Measurements from ENCODE around the gene AMPH.

Gene AMPH

DNA sequence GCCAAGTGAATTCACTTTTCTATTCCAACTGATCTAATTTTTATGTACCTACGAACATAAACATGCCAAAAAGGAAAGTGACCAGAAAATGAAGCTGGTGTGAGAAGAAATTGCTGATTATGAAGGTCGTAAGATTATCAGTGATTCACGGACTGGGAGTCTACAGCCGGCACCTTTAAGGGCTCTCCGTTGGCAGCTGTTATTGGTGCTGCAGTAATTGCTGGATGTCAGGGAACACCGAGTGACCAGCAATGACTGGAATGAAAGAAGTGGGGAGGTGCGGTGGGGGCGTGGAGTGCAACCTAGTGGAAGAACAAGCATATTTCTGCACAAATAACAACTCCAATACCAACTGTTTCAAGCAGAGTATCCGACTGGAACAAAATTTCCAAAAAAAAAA lies 247.9 kb downstream of the AMPH start:
- Histone ChIP-seq H2BK15ac (replicated peaks; ENCODE audit: low read depth) (no peak overlapping the region), H3K23ac (ENCODE audit: low read length) (no peak overlapping the region), H2BK120ac (ENCODE audit: low read depth, low read length) (no peak overlapping the region), H3K56ac (ENCODE audit: low read length) (no peak overlapping the region), H4K5ac (ENCODE audit: low read length) (no peak overlapping the region), H2BK5ac (ENCODE audit: low read length) (no peak overlapping the region), H3K4me2 (ENCODE audit: low read length) (no peak overlapping the region), H2AK5ac (ENCODE audit: low read length) (no peak overlapping the region), H4K8ac (ENCODE audit: low read depth, low read length) (no peak overlapping the region), H3K9ac (ENCODE audit: low read length) (no peak overlapping the region), H3K27ac (ENCODE audit: low read depth, low read length) (no peak overlapping the region), H3K4me3 (ENCODE audit: low read length) (no peak overlapping the region), H3K27me3 (ENCODE audit: insufficient read depth, low read length, poor library complexity) (no peaks in the 10 kb centered on the region), H3K79me2 (ENCODE audit: control insufficient read depth, insufficient read depth, low read length) (no peaks in the 10 kb centered on the region), H3K4ac (ENCODE audit: low read depth, low read length) (no peak overlapping the region), H3K4me1 (ENCODE audit: control insufficient read depth, low read depth, low read length) (no peaks in the 10 kb centered on the region), H3K36me3 (ENCODE audit: control insufficient read depth, insufficient read depth, low read length) (no peaks in the 10 kb centered on the region), H3K18ac (ENCODE audit: low read length) (no peak overlapping the region), H3K79me1 (ENCODE audit: low read length) (no peaks in the 10 kb centered on the region)
- WGBS (ENCODE audit: extremely low coverage, insufficient coverage, low lambda C conversion rate) = no CpG with 5 or more reads among the region's 9 CpGs
- no peak for DNase-seq

DNA sequence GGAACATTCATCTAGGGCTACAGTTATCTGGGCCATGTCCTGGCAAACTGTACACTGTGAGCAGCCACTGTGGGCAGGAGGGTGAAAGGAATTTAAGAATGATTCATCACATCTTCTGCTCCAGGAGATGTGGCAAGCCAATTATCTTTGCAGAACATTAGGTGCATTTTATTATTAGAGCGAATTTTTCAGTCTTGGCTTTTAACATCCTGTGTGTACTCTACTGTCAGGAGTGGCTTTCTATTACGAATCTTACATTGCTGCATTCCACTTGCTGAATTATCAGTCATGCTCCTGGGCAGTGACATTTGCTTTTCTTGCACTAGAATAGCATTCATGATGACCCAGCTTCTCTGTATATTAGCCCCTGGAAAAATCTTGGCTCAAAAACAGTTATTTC lies 248.5 kb downstream of the AMPH start:
- Histone ChIP-seq H3K27me3 (ENCODE audit: insufficient read depth, low read length, poor library complexity) (no peaks in the 10 kb centered on the region), H3K56ac (ENCODE audit: low read length) (no peak overlapping the region), H2AK5ac (ENCODE audit: low read length) (no peak overlapping the region), H3K4ac (ENCODE audit: low read depth, low read length) (no peak overlapping the region), H4K5ac (ENCODE audit: low read length) (no peak overlapping the region), H3K23ac (ENCODE audit: low read length) (no peak overlapping the region), H2BK120ac (ENCODE audit: low read depth, low read length) (no peak overlapping the region), H4K8ac (ENCODE audit: low read depth, low read length) (no peak overlapping the region), H3K18ac (ENCODE audit: low read length) (no peak overlapping the region), H2BK15ac (replicated peaks; ENCODE audit: low read depth) (no peak overlapping the region), H3K4me2 (ENCODE audit: low read length) (no peak overlapping the region), H3K9ac (ENCODE audit: low read length) (no peak overlapping the region), H3K79me2 (ENCODE audit: control insufficient read depth, insufficient read depth, low read length) (no peaks in the 10 kb centered on the region), H3K4me1 (ENCODE audit: control insufficient read depth, low read depth, low read length) (no peaks in the 10 kb centered on the region), H2BK5ac (ENCODE audit: low read length) (no peak overlapping the region), H3K79me1 (ENCODE audit: low read length) (no peaks in the 10 kb centered on the region), H3K27ac (ENCODE audit: low read depth, low read length) (no peak overlapping the region), H3K4me3 (ENCODE audit: low read length) (no peak overlapping the region), H3K36me3 (ENCODE audit: control insufficient read depth, insufficient read depth, low read length) (no peaks in the 10 kb centered on the region)
- no CpG with 5 or more reads among the region's 2 CpGs for WGBS (ENCODE audit: extremely low coverage, insufficient coverage, low lambda C conversion rate)
- no peak for DNase-seq

DNA sequence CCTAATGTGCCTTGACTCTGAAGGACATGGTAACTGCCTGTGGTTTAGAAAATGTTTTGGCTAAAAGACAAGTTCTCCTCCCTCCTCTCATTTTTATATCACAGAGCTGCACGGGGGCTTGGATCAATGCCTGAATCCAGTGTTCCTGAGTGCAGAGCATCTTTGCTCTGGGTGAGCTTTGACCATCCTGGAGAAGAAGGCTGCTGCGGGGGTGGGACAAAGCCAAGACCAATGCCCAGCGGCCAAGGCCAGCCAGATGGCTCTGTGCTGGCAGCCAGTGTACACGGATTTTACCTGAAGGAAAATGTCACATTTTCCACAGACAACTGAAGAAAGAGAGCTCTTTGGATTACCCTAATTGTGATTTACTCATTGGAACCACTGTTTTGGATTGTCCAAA lies 255.7 kb downstream of the AMPH start:
- H2BK5ac ChIP-seq (ENCODE audit: low read length) = no peak overlapping the region
- H3K23ac ChIP-seq (ENCODE audit: low read length) = no peak overlapping the region
- no peak overlapping the region for H4K5ac ChIP-seq (ENCODE audit: low read length)
- no peaks in the 10 kb centered on the region for H3K36me3 ChIP-seq (ENCODE audit: control insufficient read depth, insufficient read depth, low read length)
- H2BK15ac ChIP-seq (replicated peaks; ENCODE audit: low read depth) = no peak overlapping the region
- no peaks in the 10 kb centered on the region for H3K79me2 ChIP-seq (ENCODE audit: control insufficient read depth, insufficient read depth, low read length)
- no peak overlapping the region for H3K56ac ChIP-seq (ENCODE audit: low read length)
- H3K4me3 ChIP-seq (ENCODE audit: low read length) = no peak overlapping the region
- WGBS (ENCODE audit: extremely low coverage, insufficient coverage, low lambda C conversion rate) = no CpG with 5 or more reads among the region's 4 CpGs
- no peaks in the 10 kb centered on the region for H3K4me1 ChIP-seq (ENCODE audit: control insufficient read depth, low read depth, low read length)
- H3K4ac ChIP-seq (ENCODE audit: low read depth, low read length) = no peak overlapping the region
- no peak overlapping the region for H3K4me2 ChIP-seq (ENCODE audit: low read length)
- no peak for DNase-seq
- H3K27me3 ChIP-seq (ENCODE audit: insufficient read depth, low read length, poor library complexity) = no peaks in the 10 kb centered on the region
- no peak overlapping the region for H3K9ac ChIP-seq (ENCODE audit: low read length)
- H2AK5ac ChIP-seq (ENCODE audit: low read length) = no peak overlapping the region
- H2BK120ac ChIP-seq (ENCODE audit: low read depth, low read length) = no peak overlapping the region
- H3K27ac ChIP-seq (ENCODE audit: low read depth, low read length) = no peak overlapping the region
- no peak overlapping the region for H3K18ac ChIP-seq (ENCODE audit: low read length)
- no peak overlapping the region for H4K8ac ChIP-seq (ENCODE audit: low read depth, low read length)
- no peaks in the 10 kb centered on the region for H3K79me1 ChIP-seq (ENCODE audit: low read length)

DNA sequence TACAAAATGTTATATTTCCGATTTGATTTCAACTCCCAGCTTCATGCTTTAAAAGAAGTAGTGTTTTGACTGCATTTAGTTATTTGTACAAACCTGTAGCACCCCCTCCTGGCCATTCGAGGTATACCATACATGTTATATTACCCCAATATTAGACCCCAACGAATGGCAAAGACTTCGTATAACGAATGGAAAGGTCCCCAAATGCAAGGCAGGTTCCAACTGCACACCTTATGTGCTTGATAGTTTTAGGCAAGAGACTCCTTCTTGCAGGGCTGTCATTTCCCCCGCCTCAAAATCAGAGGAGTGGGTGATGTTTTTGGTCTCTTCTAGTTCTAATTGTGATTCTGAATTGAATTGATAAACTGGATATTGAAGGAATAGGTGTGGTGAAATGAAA lies 256.7 kb downstream of the AMPH start:
- Histone ChIP-seq H2AK5ac (ENCODE audit: low read length) (no peak overlapping the region), H3K4me3 (ENCODE audit: low read length) (no peak overlapping the region), H3K27me3 (ENCODE audit: insufficient read depth, low read length, poor library complexity) (no peaks in the 10 kb centered on the region), H3K79me2 (ENCODE audit: control insufficient read depth, insufficient read depth, low read length) (no peaks in the 10 kb centered on the region), H3K18ac (ENCODE audit: low read length) (no peak overlapping the region), H3K27ac (ENCODE audit: low read depth, low read length) (no peak overlapping the region), H3K9ac (ENCODE audit: low read length) (no peak overlapping the region), H3K4ac (ENCODE audit: low read depth, low read length) (no peak overlapping the region), H4K8ac (ENCODE audit: low read depth, low read length) (no peak overlapping the region), H3K79me1 (ENCODE audit: low read length) (no peaks in the 10 kb centered on the region), H3K4me1 (ENCODE audit: control insufficient read depth, low read depth, low read length) (no peaks in the 10 kb centered on the region), H2BK5ac (ENCODE audit: low read length) (no peak overlapping the region), H3K36me3 (ENCODE audit: control insufficient read depth, insufficient read depth, low read length) (no peaks in the 10 kb centered on the region), H4K5ac (ENCODE audit: low read length) (no peak overlapping the region), H3K23ac (ENCODE audit: low read length) (no peak overlapping the region), H3K4me2 (ENCODE audit: low read length) (no peak overlapping the region), H3K56ac (ENCODE audit: low read length) (no peak overlapping the region), H2BK120ac (ENCODE audit: low read depth, low read length) (no peak overlapping the region), H2BK15ac (replicated peaks; ENCODE audit: low read depth) (no peak overlapping the region)
- DNase-seq = peak; percentile 41
- WGBS (ENCODE audit: extremely low coverage, insufficient coverage, low lambda C conversion rate) = no CpG with 5 or more reads among the region's 6 CpGs

DNA sequence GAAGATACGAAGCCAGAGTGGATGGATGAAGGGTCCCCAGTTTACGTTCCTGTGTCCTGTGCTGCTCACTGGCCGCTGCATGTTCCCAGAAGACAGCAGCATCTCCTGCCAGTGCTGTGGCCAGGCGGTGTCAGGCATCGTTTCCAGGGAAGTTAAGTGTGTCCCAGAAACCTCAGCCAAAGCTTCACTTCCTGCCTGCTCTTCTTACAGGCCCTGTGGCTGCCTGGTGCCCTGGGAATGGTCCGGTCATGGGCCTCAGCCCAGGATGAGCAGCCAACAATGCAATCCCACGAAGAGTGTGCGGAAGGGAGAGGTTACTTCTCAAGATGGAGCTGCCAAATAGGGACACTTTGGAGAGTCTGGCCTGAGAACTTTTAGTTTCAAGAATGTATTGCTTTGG lies 258.0 kb downstream of the AMPH start:
- WGBS (ENCODE audit: extremely low coverage, insufficient coverage, low lambda C conversion rate) = no CpG with 5 or more reads among the region's 8 CpGs
- no peaks in the 10 kb centered on the region for H3K79me2 ChIP-seq (ENCODE audit: control insufficient read depth, insufficient read depth, low read length)

DNA sequence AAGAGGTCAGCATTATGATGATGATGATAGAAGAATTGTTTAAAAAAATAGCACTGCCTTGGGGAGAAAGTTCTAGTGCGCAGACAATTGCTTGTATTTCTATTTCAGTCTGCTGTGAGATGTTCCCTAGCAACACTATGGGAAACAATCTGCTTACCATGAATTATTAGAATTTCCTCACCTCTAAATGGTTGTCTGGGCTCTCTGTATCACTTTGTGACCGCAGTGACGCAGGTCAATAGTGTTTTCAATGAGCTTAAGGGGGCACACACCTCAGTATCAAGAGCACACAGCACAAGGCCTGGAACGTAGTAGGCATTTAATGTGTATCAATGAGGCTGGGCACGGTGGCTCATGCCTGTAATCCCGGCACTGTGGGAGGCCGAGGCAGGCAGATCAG lies 258.9 kb downstream of the AMPH start:
- Histone ChIP-seq H3K18ac (ENCODE audit: low read length) (no peak overlapping the region), H2BK120ac (ENCODE audit: low read depth, low read length) (no peak overlapping the region), H3K4me2 (ENCODE audit: low read length) (no peak overlapping the region), H3K56ac (ENCODE audit: low read length) (no peak overlapping the region), H2BK5ac (ENCODE audit: low read length) (no peak overlapping the region), H2AK5ac (ENCODE audit: low read length) (no peak overlapping the region), H3K79me2 (ENCODE audit: control insufficient read depth, insufficient read depth, low read length) (no peaks in the 10 kb centered on the region), H3K4me1 (ENCODE audit: control insufficient read depth, low read depth, low read length) (no peaks in the 10 kb centered on the region), H3K9ac (ENCODE audit: low read length) (no peak overlapping the region), H4K8ac (ENCODE audit: low read depth, low read length) (no peak overlapping the region), H2BK15ac (replicated peaks; ENCODE audit: low read depth) (no peak overlapping the region), H3K36me3 (ENCODE audit: control insufficient read depth, insufficient read depth, low read length) (no peaks in the 10 kb centered on the region), H3K27me3 (ENCODE audit: insufficient read depth, low read length, poor library complexity) (no peaks in the 10 kb centered on the region), H4K5ac (ENCODE audit: low read length) (no peak overlapping the region), H3K23ac (ENCODE audit: low read length) (no peak overlapping the region), H3K4ac (ENCODE audit: low read depth, low read length) (no peak overlapping the region), H3K4me3 (ENCODE audit: low read length) (no peak overlapping the region), H3K79me1 (ENCODE audit: low read length) (no peaks in the 10 kb centered on the region), H3K27ac (ENCODE audit: low read depth, low read length) (no peak overlapping the region)
- no peak for DNase-seq
- no CpG with 5 or more reads among the region's 7 CpGs for WGBS (ENCODE audit: extremely low coverage, insufficient coverage, low lambda C conversion rate)

More for the DNA sequence above, 258.0 kb downstream of the AMPH start:
- no peaks in the 10 kb centered on the region for H3K4me1 ChIP-seq (ENCODE audit: control insufficient read depth, low read depth, low read length)
- no peaks in the 10 kb centered on the region for H3K36me3 ChIP-seq (ENCODE audit: control insufficient read depth, insufficient read depth, low read length)
- H2BK5ac ChIP-seq (ENCODE audit: low read length) = no peak overlapping the region
- H3K4me3 ChIP-seq (ENCODE audit: low read length) = no peak overlapping the region
- H3K9ac ChIP-seq (ENCODE audit: low read length) = no peak overlapping the region
- no peak overlapping the region for H3K56ac ChIP-seq (ENCODE audit: low read length)
- H2AK5ac ChIP-seq (ENCODE audit: low read length) = no peak overlapping the region
- H3K4ac ChIP-seq (ENCODE audit: low read depth, low read length) = no peak overlapping the region
- H3K27ac ChIP-seq (ENCODE audit: low read depth, low read length) = no peak overlapping the region
- no peak overlapping the region for H3K18ac ChIP-seq (ENCODE audit: low read length)
- no peak overlapping the region for H2BK120ac ChIP-seq (ENCODE audit: low read depth, low read length)
- no peak overlapping the region for H2BK15ac ChIP-seq (replicated peaks; ENCODE audit: low read depth)
- no peaks in the 10 kb centered on the region for H3K27me3 ChIP-seq (ENCODE audit: insufficient read depth, low read length, poor library complexity)
- H4K5ac ChIP-seq (ENCODE audit: low read length) = no peak overlapping the region
- no peak overlapping the region for H3K4me2 ChIP-seq (ENCODE audit: low read length)
- H4K8ac ChIP-seq (ENCODE audit: low read depth, low read length) = no peak overlapping the region
- H3K23ac ChIP-seq (ENCODE audit: low read length) = no peak overlapping the region
- DNase-seq = no peak
- no peaks in the 10 kb centered on the region for H3K79me1 ChIP-seq (ENCODE audit: low read length)

Measured in mesendoderm (in vitro differentiated cells).